Fibroblast of lung (primary cell): ENCODE results near the gene EBF3.

Experiments
- EZH2 ChIP-seq: IDR thresholded peaks from 2 replicates; pipeline ENCODE4 v1.5.1; 2012; ENCODE audit warnings: low read length, control low read depth, mild to moderate bottlenecking; ENCODE audit errors: missing control alignments
- TF ChIP-seq, protein P1 (sequence below), 2 donors: IDR thresholded peaks in 1 of 2; conservative IDR thresholded peaks in 1 of 2; 1 replicate in 1 of 2; 2 replicates in 1 of 2; pipeline ENCODE4 v1.5.1; 2011 to 2012; ENCODE audit warnings: low read length in 2 of 2, control low read depth in 1 of 2, inconsistent platforms in 1 of 2, low read depth in 1 of 2, mild to moderate bottlenecking in 1 of 2

DNA sequence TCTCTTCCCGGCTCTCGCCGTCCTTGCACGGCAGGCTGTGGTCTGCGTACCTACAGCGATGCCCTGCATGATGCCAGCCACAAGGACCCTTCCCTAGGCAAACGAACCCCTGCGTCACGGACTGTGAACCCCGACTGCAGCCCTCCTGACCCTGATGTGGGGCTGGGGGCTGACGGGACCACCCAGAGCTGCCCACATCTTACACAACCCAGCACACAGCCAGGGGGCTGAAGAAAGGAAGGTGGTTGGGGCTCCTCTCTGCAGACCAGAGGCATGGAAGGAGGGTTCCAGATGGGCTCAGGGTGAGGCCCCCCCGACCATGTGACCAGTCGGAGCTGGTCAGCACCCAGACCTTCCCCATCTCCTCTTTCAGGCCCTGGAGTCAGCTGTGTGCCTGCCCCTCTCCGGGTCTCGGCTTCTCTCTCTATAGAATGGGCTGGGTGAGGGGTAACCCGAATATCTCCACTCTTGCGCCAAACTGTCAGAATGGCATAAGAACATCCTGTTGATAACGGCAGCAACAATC, 41.4 kb downstream of the EBF3 start:
- TF ChIP-seq, protein P1, sequence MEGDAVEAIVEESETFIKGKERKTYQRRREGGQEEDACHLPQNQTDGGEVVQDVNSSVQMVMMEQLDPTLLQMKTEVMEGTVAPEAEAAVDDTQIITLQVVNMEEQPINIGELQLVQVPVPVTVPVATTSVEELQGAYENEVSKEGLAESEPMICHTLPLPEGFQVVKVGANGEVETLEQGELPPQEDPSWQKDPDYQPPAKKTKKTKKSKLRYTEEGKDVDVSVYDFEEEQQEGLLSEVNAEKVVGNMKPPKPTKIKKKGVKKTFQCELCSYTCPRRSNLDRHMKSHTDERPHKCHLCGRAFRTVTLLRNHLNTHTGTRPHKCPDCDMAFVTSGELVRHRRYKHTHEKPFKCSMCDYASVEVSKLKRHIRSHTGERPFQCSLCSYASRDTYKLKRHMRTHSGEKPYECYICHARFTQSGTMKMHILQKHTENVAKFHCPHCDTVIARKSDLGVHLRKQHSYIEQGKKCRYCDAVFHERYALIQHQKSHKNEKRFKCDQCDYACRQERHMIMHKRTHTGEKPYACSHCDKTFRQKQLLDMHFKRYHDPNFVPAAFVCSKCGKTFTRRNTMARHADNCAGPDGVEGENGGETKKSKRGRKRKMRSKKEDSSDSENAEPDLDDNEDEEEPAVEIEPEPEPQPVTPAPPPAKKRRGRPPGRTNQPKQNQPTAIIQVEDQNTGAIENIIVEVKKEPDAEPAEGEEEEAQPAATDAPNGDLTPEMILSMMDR (conservative IDR thresholded peaks at IDR 0.05 in 1 of 2, IDR thresholded peaks at IDR 0.05 in 1 of 2; ENCODE audit: low read depth in 1 of 2, low read length in 2 of 2): no peak
- TF ChIP-seq EZH2: no peak
